ENCODE data around the gene CERK.

Gene CERK

GRCh38 chr22:46725096-46725495 lies 13.0 kb downstream of the CERK start:
- TF ChIP-seq, protein P1, sequence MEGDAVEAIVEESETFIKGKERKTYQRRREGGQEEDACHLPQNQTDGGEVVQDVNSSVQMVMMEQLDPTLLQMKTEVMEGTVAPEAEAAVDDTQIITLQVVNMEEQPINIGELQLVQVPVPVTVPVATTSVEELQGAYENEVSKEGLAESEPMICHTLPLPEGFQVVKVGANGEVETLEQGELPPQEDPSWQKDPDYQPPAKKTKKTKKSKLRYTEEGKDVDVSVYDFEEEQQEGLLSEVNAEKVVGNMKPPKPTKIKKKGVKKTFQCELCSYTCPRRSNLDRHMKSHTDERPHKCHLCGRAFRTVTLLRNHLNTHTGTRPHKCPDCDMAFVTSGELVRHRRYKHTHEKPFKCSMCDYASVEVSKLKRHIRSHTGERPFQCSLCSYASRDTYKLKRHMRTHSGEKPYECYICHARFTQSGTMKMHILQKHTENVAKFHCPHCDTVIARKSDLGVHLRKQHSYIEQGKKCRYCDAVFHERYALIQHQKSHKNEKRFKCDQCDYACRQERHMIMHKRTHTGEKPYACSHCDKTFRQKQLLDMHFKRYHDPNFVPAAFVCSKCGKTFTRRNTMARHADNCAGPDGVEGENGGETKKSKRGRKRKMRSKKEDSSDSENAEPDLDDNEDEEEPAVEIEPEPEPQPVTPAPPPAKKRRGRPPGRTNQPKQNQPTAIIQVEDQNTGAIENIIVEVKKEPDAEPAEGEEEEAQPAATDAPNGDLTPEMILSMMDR (IDR thresholded peaks at IDR 0.05; ENCODE audit: control insufficient read depth, extremely low read depth, insufficient read depth): no peak
- H3K4me3 ChIP-seq (ENCODE audit: low read depth, low read length): no peak overlapping the region
- DNase-seq (ENCODE audit: low read depth): no peak

GRCh38 chr22:46723882-46724281 lies 14.2 kb downstream of the CERK start:
- TF ChIP-seq, protein P1 (IDR thresholded peaks at IDR 0.05; ENCODE audit: control insufficient read depth, extremely low read depth, insufficient read depth): no peak
- no peak overlapping the region for H3K4me3 ChIP-seq (ENCODE audit: low read depth, low read length)
- no peak for DNase-seq (ENCODE audit: low read depth)

- TF ChIP-seq, protein P1 (IDR thresholded peaks at IDR 0.05; ENCODE audit: control insufficient read depth, extremely low read depth, insufficient read depth): no peak
- no peak overlapping the region for H3K4me3 ChIP-seq (ENCODE audit: low read depth, low read length)
- DNase-seq (ENCODE audit: low read depth): no peak
Observed at GRCh38 chr22:46721501-46722085, 16.5 kb downstream of the CERK start.

DNA sequence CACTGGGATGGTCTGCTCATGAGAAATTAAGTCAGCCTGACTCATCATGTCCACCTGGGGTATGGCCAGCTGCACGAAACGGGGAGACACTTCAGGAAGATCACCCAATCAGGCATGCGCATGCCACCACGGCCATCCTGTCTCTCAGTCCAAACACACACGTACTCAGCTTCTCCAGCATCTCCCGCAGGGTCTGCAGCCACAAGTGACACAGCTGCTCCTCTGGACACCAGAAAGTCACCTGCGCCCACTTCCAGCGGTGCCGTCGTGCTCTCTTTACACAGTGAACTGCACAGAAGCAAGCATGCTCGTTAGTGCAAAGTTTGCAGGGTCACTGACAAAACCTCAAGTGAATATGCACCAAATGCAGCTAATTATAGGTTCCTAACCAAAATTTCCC lies 18.1 kb downstream of the CERK start:
- no peak for DNase-seq (ENCODE audit: low read depth)
- TF ChIP-seq, protein P1 (IDR thresholded peaks at IDR 0.05; ENCODE audit: control insufficient read depth, extremely low read depth, insufficient read depth): no peak
- H3K4me3 ChIP-seq (ENCODE audit: low read depth, low read length): no peak overlapping the region

DNA sequence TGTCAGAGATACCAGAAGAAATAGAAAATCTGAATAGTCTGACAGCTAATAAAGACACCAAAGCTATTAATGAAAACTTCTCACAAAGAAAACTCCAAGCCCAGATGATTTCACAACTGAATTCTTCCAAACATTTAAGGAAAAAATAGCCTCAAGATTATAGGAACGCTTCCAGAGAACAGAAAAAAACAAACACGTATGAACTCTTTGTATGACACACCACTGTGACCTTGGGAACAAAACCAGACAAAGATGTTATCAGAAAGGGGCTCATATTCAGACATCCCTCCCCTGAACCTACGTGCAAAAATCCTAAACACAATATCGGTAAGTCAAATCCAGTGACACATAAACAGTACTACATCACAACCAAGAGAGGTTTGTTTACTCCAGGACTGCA lies 23.5 kb downstream of the CERK start:
- TF ChIP-seq, protein P1 (IDR thresholded peaks at IDR 0.05; ENCODE audit: control insufficient read depth, extremely low read depth, insufficient read depth): no peak
- peak; percentile 3 for DNase-seq (ENCODE audit: low read depth)
- no peak overlapping the region for H3K4me3 ChIP-seq (ENCODE audit: low read depth, low read length)

- DNase-seq (ENCODE audit: low read depth): no peak
- TF ChIP-seq, protein P1 (IDR thresholded peaks at IDR 0.05; ENCODE audit: control insufficient read depth, extremely low read depth, insufficient read depth): no peak
- H3K4me3 ChIP-seq (ENCODE audit: low read depth, low read length): no peak overlapping the region
Observed at GRCh38 chr22:46712288-46712687, 25.8 kb downstream of the CERK start.

DNA sequence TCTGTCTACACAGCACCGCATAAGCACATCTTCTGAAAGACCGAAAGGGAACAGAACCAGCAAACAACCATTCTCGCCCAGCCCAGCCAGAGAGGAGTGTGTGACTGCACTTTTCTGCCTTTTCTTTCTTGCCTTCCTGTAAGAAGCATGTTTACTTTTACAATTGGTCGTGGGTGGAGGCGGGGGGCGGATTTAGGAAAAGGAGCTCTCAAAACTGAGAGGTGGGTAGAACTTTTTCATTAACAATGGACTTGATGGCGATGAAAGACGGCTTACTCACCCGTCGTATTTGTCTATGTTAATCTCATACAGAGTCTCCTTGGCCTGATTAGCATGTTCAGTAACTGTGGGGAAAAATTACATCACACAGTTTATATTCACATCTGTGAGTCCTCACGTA lies 27.2 kb downstream of the CERK start:
- DNase-seq (ENCODE audit: low read depth): no peak
- H3K4me3 ChIP-seq (ENCODE audit: low read depth, low read length): no peak overlapping the region
- TF ChIP-seq, protein P1 (IDR thresholded peaks at IDR 0.05; ENCODE audit: control insufficient read depth, extremely low read depth, insufficient read depth): no peak

Data from LNCaP clone FGC (cell line).